Hematopoietic multipotent progenitor cell treated with erythropoietin and hydrocortisone succinate and interleukin-3 and kit ligand, for 4 days (in vitro differentiated cells): ENCODE results near the gene ZNF816.
"Not testable (repeated sequence)": the region's sequence is repeated elsewhere in the genome, so short reads cannot be mapped to it uniquely, and the experiment has no call there.

ENCODE experiments used
- DNase-seq: peaks from one replicate; pipeline ENCODE4 v3.0.0-alpha.2; 2015

The ZNF816 gene

GRCh38 chr19:52959613-52960295 lies 2.9 kb downstream of the ZNF816 start:
- no peak for DNase-seq

DNA sequence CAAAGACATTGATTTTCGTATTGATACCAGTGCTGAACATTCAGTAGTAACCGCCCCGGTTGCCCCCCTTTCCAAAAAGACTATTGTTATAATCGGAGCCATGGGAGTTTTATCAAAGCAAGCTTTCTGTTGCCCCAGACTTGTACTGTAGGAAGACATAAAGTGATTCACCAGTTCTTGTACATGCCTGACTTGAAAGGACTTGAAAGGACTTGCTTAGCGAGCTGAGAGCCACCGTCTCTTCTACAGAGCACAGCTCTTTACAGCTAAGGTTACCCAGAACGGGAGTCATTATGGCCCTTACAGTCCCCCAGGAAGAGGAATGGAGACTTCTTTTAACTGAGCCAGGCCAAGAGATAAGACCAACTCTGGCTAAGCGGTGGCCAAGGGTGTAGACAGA lies 5.1 kb downstream of the ZNF816 start:
- DNase-seq: no peak

DNA sequence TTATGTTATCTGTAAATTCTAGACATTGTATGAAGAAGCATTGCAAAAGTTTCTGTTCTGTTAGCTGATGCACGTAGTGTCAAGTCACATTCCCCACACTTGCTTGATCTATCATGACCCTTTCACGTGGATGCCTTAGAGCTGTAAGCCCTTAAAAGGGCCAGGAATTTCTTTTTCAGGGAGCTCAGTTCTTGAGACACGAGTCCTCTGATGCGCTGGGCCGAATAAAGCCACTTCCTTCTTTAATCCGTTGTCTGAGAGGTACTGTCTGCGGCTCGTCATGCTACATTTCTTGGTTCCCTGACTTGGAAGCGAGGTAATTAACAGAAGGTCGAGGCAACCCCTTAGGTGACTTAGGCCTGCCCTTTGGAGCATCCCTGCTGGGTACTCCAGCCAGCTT lies 5.8 kb downstream of the ZNF816 start:
- no peak for DNase-seq

DNA sequence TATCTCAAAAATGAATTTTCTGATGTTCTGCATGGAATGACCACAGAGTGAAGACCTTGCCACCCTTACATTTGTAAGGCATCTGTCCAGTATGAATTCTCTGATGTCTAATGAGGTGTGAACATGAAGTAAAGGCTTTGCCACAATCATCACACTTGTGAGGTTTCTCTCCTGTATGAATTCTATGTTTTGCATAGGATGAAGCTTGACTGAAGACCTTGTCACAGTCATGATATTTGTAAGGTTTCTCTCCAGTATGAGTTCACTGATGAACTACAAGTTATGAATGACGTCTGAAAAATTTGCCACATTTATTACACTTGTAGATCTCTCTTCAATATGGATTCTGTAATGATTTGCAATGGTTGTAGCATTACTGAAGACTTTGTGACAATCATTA lies 13.3 kb downstream of the ZNF816 start:
- DNase-seq: no peak

- no peak for DNase-seq
Measured at GRCh38 chr19:52948025-52948770, 14.5 kb downstream of the ZNF816 start.

- peak; percentile 41 for DNase-seq
Measured at GRCh38 chr19:52946322-52947310, 16.1 kb downstream of the ZNF816 start.

- no peak for DNase-seq
Measured at GRCh38 chr19:52945652-52946321, 16.9 kb downstream of the ZNF816 start.

DNA sequence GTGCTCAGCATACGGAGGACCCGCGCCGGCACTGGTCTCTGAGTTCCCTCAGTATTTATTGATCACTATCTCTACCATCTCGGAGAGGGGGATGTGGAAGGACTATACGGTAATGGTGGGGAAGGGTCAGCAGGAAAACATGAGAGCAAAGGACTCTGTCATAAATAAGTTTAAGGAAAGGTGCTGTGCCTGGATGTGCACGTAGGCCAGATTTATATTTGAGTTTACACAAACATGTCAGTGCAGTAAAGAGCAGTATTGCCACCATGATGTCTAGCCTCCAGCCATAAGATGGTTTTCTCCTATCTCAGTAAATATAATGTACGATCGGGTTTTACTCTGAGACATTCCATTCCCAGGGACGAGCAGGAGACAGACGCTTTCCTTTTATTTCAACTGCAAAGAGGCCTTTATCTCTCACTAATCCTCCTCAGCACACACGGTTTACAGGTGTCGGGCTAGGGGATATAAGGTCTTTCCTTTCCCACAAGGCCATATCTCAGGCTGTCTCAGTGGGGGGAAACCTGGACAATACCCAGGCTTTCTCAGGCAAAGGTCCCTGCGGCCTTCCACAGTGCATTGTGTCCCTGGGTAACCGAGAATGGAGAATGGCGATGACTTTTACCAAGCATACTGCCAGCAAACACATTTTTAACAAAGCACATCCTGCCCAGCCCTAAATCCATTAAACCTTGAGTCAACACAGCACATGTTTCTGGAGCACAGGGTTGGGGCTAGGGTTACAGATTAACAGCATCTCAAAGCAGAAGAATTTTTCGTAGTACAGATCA lies 17.8 kb downstream of the ZNF816 start:
- not testable (repeated sequence) for DNase-seq

GRCh38 chr19:52943884-52944643 lies 18.6 kb downstream of the ZNF816 start:
- DNase-seq: no peak

DNA sequence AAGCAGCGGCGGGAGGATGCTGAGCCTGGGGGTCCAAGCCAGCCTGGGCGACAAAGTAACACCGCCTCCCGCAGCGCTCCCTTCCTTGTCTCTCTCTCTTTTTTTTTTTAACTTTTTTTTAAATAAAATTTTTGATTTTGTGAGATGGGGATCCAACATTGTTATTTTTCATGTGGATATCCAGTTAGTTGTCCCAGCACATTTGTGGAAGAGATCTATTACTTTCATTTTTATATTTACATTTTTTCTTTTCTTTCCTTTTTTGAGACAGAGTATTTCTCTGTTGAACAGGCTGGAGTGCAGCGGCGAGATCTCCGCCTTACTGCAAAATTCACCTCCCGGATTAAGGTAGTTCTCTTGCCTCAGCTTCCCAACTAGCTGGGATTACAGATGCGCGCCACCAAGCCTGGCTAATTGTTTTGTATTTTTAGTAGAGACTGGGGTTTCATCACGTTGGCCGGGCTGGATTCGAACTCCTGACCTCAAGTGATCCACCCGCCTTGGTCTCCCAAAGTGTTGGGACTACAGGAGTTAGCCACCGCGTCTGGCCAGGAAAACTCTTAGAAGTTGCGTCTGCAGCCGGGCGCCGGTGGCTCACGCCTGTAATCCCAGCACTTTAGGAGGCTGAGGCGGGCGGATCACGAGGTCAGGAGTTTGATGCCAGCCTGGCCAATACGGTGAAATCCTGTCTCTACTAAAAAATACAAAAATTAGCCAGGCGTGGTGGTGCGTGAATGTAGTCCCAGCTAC lies 19.4 kb downstream of the ZNF816 start:
- no peak for DNase-seq

- DNase-seq: peak; percentile 96
Measured at GRCh38 chr19:52942386-52943133, 20.1 kb downstream of the ZNF816 start.

DNA sequence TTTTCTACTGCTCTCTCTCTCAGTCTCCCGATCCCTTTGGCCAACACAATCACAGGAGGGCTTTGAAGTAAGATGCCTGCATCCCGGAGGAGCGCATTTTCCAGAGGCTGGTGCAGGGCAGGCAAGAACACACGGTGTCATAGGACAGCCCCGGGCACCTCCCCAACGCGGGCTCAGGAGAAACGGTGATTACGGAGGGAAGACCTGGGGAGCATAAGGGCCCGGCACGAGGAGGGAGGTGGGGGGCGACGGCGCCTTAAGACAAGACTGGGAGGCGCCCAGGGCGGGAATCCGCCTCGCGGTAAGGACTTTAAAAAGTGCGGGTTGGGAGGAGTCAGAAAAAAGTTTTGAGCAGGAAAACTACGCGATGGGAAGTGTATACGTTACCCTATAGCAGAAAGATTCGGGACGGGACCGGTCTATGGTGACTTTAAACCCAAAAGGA lies 20.7 kb downstream of the ZNF816 start:
- peak; percentile 71 for DNase-seq

DNA sequence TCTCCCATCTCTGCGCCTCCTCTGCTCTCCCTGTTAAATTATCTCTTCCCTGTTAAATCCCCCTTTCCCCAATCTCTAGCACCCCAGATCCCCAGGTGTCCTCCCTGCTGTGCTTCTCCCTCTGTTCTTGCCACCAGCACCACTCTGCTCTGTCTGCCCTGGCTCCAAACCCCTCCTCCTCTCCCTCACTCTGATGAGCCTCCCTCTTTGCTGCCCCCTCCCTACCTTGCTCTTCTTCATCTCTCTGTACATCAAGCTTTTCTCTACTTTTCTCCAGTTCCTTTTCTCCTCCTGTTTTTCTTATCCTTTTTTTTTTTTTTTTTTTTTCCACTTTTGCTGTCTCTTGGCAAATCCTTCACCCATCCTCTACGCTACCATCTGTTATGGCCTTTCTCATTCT lies 21.2 kb downstream of the ZNF816 start:
- DNase-seq: peak; percentile 37

- not testable (repeated sequence) for DNase-seq
Measured at GRCh38 chr19:52940905-52941304, 21.8 kb downstream of the ZNF816 start.

GRCh38 chr19:52938761-52939160 lies 23.9 kb downstream of the ZNF816 start:
- no peak for DNase-seq

GRCh38 chr19:52936954-52937325 lies 25.7 kb downstream of the ZNF816 start:
- DNase-seq: no peak

DNA sequence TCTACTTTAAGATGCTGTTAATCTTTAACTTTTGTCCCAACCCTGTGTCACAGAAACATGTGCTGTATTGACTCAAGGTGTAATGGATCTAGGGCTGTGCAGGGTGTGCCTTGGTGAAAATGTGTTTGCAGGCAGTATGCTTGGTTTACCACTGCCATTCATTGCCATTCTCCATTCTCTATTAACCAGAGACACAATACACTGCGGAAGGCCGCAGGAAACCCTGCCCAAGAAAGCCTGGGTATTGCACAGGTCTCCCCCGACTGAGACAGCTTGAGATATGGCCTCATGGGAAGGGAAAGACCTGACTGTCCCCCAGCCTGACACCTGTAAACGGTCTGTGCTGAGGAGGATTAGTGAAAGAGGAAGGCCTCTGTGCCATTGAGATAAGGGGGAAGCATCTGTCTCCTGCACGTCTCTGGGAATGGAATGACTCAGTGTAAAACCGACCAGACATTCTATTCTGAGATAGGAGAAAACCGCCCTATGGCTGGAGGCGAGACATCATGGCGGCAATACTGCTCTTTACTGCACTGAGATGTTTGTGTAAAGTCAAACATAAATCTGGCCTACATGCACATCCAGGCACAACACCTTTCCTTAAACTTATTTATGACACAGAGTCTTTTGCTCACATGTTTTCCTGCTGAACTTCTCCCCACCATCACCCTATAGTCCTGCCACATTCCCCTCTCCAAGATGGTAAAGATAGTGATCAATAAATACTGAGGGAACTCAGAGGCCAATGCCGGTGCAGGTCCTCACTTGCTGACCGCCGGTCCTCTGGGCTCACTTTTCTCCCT lies 26.3 kb downstream of the ZNF816 start:
- DNase-seq: peak; percentile 96

DNA sequence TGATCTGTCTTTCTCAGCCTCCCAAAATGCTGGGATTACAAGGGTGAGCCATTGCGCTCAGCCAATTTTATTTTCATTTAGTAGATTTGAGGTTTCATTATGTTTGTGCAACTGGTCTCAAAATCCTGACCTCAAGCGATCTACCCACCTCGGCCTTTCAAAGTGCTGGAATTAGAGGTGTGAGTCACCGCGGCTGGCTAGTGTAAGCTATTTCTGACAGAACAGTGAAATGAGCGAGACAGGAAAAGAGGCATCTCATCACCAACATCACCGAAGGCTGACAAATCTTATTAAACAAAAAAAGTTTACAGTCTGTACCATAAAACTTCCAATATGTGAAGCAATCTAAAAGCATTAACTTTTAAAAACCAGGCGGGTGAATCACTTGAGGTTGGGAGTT lies 27.2 kb downstream of the ZNF816 start:
- DNase-seq: no peak

GRCh38 chr19:52924641-52925040 lies 38.0 kb downstream of the ZNF816 start:
- not testable (repeated sequence) for DNase-seq
